Type B pancreatic cell (in vitro differentiated cells): ENCODE measurements around the gene ACBD3. TPM values are rescaled to one million over a fixed set of nuclear protein-coding genes. Genes with fewer than 3 reads are reported as not detected.

ENCODE experiments used
- DNase-seq: peaks from one replicate; pipeline ENCODE4 v3.0.0; 2021; ENCODE audit warnings: mixed read lengths; ENCODE audit not compliant: unreplicated experiment; ENCODE audit errors: extremely low spot score
- H3K27ac Mint-ChIP-seq: 2 replicates; pipeline ENCODE4 v1.8.0; 2021; ENCODE audit warnings: mild to moderate bottlenecking, mixed read lengths
- H3K27me3 Mint-ChIP-seq: 2 replicates; pipeline ENCODE4 v1.8.0; 2021; ENCODE audit warnings: mixed read lengths
- H3K36me3 Mint-ChIP-seq: 2 replicates; pipeline ENCODE4 v1.8.0; 2021; ENCODE audit warnings: mixed read lengths
- H3K4me1 Mint-ChIP-seq: one replicate; pipeline ENCODE4 v1.8.0; 2021; ENCODE audit warnings: mixed read lengths; ENCODE audit not compliant: unreplicated experiment
- H3K4me3 Mint-ChIP-seq: 2 replicates; pipeline ENCODE4 v1.8.0; 2021; ENCODE audit warnings: mild to moderate bottlenecking, mixed read lengths
- H3K9me3 Mint-ChIP-seq: 2 replicates; pipeline ENCODE4 v1.8.0; 2021; ENCODE audit warnings: mixed read lengths
- total RNA-seq: library from RNA; stranded (reverse); gene quantifications from 2 replicates; pipeline ENCODE4 v1.2.1, GENCODE V29; 2021; ENCODE audit warnings: low replicate concordance
- TF ChIP-seq, protein P1 (sequence below): fragments of 200-600 bp; sonication (generic); conservative IDR thresholded peaks from 2 replicates; pipeline ENCODE4 v1.5.0; 2021; ENCODE audit warnings: antibody characterized with exemption, mild to moderate bottlenecking

Gene ACBD3
- total RNA-seq, 1 donor from 2014 or later = 37.4 TPM

DNA sequence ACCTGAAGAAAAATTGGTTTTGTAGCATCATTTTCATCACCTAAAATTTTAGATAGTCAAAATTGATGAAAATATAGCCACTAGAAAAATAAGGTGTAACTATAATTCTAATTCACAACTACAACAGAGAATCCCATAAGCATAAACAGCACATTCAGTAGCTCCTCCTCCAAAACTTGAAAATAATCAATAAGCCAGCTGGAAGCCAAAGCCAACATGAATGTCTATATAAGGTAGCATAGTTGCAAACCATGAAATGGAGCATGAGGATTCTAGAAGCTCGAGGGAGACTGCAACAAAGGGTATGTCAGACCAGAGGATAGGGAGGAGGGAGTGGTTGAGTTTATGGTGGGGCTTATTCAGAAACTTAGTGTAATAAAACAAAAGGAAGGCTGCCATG lies 22.4 kb downstream of the ACBD3 start:
- no peak for DNase-seq
- Mint-ChIP-seq H3K9me3 (no peaks in the 10 kb centered on the region), H3K36me3 (peaks cover 35% of the 10 kb centered on the region), H3K4me1 (peaks cover 6% of the 10 kb centered on the region), H3K4me3 (no peak overlapping the region), H3K27ac (no peak overlapping the region), H3K27me3 (no peaks in the 10 kb centered on the region)
- TF ChIP-seq, protein P1, sequence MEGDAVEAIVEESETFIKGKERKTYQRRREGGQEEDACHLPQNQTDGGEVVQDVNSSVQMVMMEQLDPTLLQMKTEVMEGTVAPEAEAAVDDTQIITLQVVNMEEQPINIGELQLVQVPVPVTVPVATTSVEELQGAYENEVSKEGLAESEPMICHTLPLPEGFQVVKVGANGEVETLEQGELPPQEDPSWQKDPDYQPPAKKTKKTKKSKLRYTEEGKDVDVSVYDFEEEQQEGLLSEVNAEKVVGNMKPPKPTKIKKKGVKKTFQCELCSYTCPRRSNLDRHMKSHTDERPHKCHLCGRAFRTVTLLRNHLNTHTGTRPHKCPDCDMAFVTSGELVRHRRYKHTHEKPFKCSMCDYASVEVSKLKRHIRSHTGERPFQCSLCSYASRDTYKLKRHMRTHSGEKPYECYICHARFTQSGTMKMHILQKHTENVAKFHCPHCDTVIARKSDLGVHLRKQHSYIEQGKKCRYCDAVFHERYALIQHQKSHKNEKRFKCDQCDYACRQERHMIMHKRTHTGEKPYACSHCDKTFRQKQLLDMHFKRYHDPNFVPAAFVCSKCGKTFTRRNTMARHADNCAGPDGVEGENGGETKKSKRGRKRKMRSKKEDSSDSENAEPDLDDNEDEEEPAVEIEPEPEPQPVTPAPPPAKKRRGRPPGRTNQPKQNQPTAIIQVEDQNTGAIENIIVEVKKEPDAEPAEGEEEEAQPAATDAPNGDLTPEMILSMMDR = no peak

DNA sequence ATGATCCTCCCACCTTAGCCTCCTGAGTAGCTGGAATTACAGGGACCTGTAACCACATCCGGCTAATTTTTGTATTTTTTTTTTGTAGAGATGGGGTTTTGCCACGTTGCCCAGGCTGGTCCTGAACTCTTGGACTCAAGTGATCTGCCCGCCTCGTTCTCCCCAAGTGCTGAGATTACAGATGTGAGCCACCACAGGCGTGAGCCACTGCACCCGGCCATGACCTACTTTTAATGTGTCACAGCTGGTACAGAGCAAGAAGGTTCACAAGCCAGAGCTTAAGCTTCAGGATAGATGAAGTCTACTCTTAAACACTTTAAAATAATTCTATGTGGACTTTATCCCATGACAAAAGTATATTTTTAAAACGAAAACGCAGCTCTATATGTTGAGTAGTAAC lies 23.6 kb downstream of the ACBD3 start:
- DNase-seq = no peak
- no peak overlapping the region for H3K4me3 Mint-ChIP-seq
- no peaks in the 10 kb centered on the region for H3K27me3 Mint-ChIP-seq
- no peaks in the 10 kb centered on the region for H3K9me3 Mint-ChIP-seq
- TF ChIP-seq, protein P1 = no peak
- H3K36me3 Mint-ChIP-seq = peaks cover 38% of the 10 kb centered on the region
- no peaks in the 10 kb centered on the region for H3K4me1 Mint-ChIP-seq
- no peak overlapping the region for H3K27ac Mint-ChIP-seq

DNA sequence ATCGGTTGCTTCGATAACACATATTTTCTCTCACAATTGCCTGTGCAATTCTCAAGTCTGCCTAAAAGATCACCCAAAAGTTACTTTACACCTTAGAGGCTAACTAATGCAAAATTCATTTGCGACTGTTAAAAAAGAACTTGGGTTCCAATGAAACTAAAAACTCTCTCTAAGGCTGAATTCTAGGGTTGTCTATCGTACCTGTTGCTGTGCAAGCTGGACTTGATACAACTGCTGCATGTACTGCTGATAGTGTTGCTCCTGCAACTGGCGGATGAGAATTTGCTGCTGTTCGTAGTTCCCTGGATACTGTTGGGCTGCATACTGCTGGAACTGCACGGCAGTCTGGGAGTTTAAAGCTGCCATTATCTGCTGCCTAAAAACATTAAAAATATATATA lies 27.6 kb downstream of the ACBD3 start:
- no peaks in the 10 kb centered on the region for H3K27me3 Mint-ChIP-seq
- TF ChIP-seq, protein P1 = no peak
- H3K4me3 Mint-ChIP-seq = no peak overlapping the region
- no peak for DNase-seq
- H3K36me3 Mint-ChIP-seq = peaks cover 34% of the 10 kb centered on the region
- H3K9me3 Mint-ChIP-seq = no peaks in the 10 kb centered on the region
- no peak overlapping the region for H3K27ac Mint-ChIP-seq
- H3K4me1 Mint-ChIP-seq = no peaks in the 10 kb centered on the region

- Mint-ChIP-seq H3K9me3 (no peaks in the 10 kb centered on the region), H3K4me3 (no peak overlapping the region), H3K27ac (no peak overlapping the region), H3K36me3 (peaks cover 33% of the 10 kb centered on the region), H3K4me1 (no peaks in the 10 kb centered on the region), H3K27me3 (no peaks in the 10 kb centered on the region)
- no peak for DNase-seq
- TF ChIP-seq, protein P1 = no peak
Measured at GRCh38 chr1:226158457-226158856, 28.1 kb downstream of the ACBD3 start.

GRCh38 chr1:226157761-226158316 lies 28.7 kb downstream of the ACBD3 start:
- DNase-seq = no peak

More at GRCh38 chr1:226157761-226158316, 28.7 kb downstream of the ACBD3 start:
- peaks cover 35% of the 10 kb centered on the region for H3K36me3 Mint-ChIP-seq
- TF ChIP-seq, protein P1 = no peak
- H3K27me3 Mint-ChIP-seq = no peaks in the 10 kb centered on the region
- H3K4me3 Mint-ChIP-seq = no peak overlapping the region
- H3K4me1 Mint-ChIP-seq = no peaks in the 10 kb centered on the region
- H3K27ac Mint-ChIP-seq = no peak overlapping the region
- H3K9me3 Mint-ChIP-seq = no peaks in the 10 kb centered on the region
